HL-60 (cell line): ENCODE data around the gene GTF2H3.
"Not testable (repeated sequence)": the region's sequence is repeated elsewhere in the genome, so short reads cannot be mapped to it uniquely, and the experiment has no call there.

ENCODE experiments used
- DNase-seq, 2 experiments: peaks; one replicate each; pipeline ENCODE4 v3.0.0-alpha.2; 2010 to 2020; ENCODE audit warnings: low read depth in 1 of 2, low spot score in 1 of 2
- H3K27ac ChIP-seq: fragments of 250-450 bp; sonication (Bioruptor Pico); replicated peaks from 2 replicates; pipeline ENCODE4 v1.5.1; 2020; ENCODE audit warnings: mild to moderate bottlenecking, moderate library complexity
- H3K27me3 ChIP-seq: fragments of 250-450 bp; sonication (Bioruptor Pico); 2 replicates; pipeline ENCODE4 v1.5.1; 2021; ENCODE audit warnings: mild to moderate bottlenecking, moderate library complexity; ENCODE audit not compliant: insufficient read depth, poor library complexity, severe bottlenecking
- H3K4me3 ChIP-seq: replicated peaks from 2 replicates; pipeline ENCODE4 v1.5.1; 2011; ENCODE audit warnings: mild to moderate bottlenecking, control low read depth, low read length; ENCODE audit not compliant: insufficient read depth
- CTCF ChIP-seq: IDR thresholded peaks from one replicate; pipeline ENCODE4 v1.5.1; 2011; ENCODE audit warnings: low read length, control low read depth, inconsistent platforms; ENCODE audit not compliant: insufficient read depth
- GABPA ChIP-seq: IDR thresholded peaks from 2 replicates; pipeline ENCODE4 v1.6.1; 2012; ENCODE audit warnings: low read depth
- POLR2AphosphoS5 ChIP-seq: IDR thresholded peaks from 2 replicates; pipeline ENCODE4 v1.6.1; 2012; ENCODE audit warnings: low read depth
- REST ChIP-seq: IDR thresholded peaks from 2 replicates; pipeline ENCODE4 v1.6.1; 2012; ENCODE audit warnings: low read depth; ENCODE audit not compliant: insufficient replicate concordance
- SPI1 ChIP-seq: IDR thresholded peaks from 2 replicates; pipeline ENCODE4 v1.6.1; 2012; ENCODE audit warnings: low read depth, mild to moderate bottlenecking, borderline replicate concordance

The GTF2H3 gene

DNA sequence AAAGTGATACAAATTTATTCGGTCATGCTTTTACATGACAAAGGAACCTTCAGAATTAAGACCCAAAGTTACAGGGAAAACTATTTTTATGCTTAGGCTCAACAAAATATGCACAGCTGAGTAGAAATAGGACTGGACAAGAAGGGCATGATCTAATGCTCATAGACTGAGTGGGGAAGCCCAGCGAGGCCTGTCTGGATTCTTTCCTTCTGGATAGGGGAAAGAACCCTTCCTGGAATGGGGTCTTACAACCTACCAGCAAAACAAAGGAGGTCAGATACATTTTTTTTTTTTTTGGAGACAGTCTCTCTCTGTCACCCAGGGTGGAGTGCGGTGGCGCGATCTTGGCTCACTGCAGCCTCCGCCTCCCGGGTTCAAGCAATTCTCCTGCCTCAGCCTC, 33.9 kb upstream of the GTF2H3 start:
- Histone ChIP-seq H3K27me3 (no peaks in the 10 kb centered on the region), H3K4me3 (no peak overlapping the region), H3K27ac (no peak overlapping the region)
- DNase-seq = no peak
- no peak for TF ChIP-seq POLR2AphosphoS5
- TF ChIP-seq CTCF = no peak
- TF ChIP-seq SPI1 = no peak
- no peak for TF ChIP-seq REST
- no peak for TF ChIP-seq GABPA

DNA sequence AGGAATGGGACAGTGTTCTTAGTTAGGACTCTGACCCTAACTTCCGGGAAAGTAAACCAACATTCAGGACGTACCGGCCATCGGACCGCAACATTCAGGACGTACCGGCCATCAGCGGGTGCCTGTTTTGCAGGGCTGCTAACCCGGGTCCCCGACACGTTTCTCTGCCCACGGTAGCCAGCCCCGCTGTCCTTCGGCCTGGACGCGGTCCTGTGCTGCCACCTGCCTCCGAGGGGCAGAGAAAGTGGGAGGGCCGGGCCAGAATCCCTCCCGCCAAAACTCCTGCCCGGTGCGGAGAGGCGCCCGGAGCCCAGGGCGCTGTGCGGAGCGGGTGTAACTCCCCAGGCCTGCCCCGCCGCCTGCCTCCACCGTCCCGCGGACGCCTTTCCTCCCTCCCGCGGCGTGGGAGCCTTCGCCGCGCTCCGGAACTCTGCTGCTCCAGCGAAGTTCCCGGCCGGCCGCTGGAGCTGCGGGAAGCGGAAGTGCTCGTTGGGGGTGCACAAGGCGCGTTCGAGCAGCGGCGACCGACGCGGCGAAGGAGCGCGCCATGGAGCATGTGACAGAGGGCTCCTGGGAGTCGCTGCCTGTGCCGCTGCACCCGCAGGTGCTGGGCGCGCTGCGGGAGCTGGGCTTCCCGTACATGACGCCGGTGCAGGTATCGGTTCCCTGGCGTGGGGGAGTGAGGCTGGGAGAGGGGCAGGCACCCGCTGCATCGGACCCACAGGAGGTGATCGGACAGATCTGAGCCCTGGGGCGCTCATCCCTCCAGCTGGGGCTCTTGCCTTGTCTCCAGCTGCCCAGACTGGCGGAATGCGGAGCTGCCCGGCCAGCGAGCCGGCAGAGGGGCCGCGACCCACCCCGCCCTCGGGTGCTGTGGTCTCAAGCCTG, 31.8 kb upstream of the GTF2H3 start, which contains the start of gene DDX55:
DDX55 (plus strand) TSS at position 498 of the 888 bp plus-strand sequence; CDS start at position 548, 50 bp downstream.
- DNase-seq = peak; percentile 83 to 87
- peak; percentile 92 for TF ChIP-seq POLR2AphosphoS5
- no peak for TF ChIP-seq CTCF
- peak; percentile 43; the same call in 1 of the 2 replicates for TF ChIP-seq SPI1
- TF ChIP-seq GABPA = peak; percentile 100
- peak; percentile 13 for TF ChIP-seq REST
- Histone ChIP-seq H3K27me3 (no peaks in the 10 kb centered on the region), H3K4me3 (peak within 1 kb of the TSS; percentile 98), H3K27ac (peak within 1 kb of the TSS; percentile 98)

DNA sequence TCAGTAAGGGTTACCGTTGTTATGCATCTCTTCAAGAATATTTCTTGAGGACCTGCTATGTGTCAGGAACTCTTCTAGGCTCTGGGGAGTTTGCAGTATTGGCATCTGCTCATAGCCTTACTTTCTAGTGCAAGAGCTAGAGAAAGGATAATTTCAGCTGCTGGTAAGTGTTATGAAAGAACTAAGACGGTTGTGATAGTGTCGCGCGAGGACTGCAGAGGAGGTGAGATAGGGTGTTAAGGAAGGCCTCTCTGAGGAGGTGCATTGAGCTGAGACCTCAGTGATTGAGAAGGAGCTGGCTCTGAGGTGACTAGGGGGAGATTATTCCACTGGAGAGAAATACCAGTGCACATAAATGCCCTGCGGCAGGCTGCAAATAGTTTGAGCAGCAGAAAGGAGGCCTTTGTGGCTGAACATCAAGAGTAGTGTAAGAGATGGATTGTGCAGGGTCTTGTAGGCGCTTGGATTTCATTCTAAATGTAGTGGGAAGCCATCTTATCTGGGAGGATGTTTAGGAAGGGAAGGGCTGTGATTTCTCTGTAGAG, 30.9 kb upstream of the GTF2H3 start:
- DNase-seq = peak in 1 of 2 experiments; percentile 72
- TF ChIP-seq POLR2AphosphoS5 (no peak), GABPA (no peak), SPI1 (no peak), REST (no peak), CTCF (no peak)
- Histone ChIP-seq H3K4me3 (peak overlapping the region; percentile 98), H3K27me3 (no peaks in the 10 kb centered on the region), H3K27ac (peak overlapping the region; percentile 98)

GRCh38 chr12:123603495-123603894, 30.1 kb upstream of the GTF2H3 start:
- H3K27ac ChIP-seq, H3K4me3 ChIP-seq, H3K27me3 ChIP-seq, DNase-seq: not testable (repeated sequence)
